Activated CD4-positive, CD25-positive, alpha-beta regulatory T cell treated with anti-CD3 and anti-CD28 coated beads, Interleukin-2, amount 50 U/mL, for 16 hours (primary cell): ENCODE results near the gene ARL15.

Source experiments
- DNase-seq: peaks from one replicate; pipeline ENCODE4 v3.0.0-alpha.2; 2020; ENCODE audit warnings: low read depth, low spot score

ARL15 gene

GRCh38 chr5:54285686-54286085 lies 24.7 kb downstream of the ARL15 start:
- DNase-seq, result no peak

DNA sequence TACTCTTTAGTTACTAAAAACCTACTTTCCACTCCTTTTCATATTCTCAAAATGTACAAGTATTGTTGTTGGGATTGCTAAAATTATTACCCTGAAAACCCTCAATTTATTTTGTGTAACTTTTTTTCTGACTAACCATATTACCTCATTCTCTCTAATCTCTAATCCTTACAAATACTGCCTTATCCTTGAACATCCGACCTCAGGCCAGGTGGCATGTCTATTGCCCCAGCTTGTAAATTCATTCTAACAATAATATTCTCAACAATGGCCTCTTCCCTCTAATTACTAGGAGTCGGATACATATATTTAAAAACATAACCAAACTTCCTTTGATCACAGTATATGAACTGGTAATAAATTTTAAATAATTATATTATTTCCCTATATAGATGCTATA lies 25.8 kb downstream of the ARL15 start:
- DNase-seq, result no peak

- DNase-seq, result no peak
Observed at GRCh38 chr5:54282876-54283275, 27.5 kb downstream of the ARL15 start.

GRCh38 chr5:54281960-54282692 lies 28.2 kb downstream of the ARL15 start:
- DNase-seq, result no peak

- no peak for DNase-seq
Observed at GRCh38 chr5:54279960-54280359, 30.4 kb downstream of the ARL15 start.

DNA sequence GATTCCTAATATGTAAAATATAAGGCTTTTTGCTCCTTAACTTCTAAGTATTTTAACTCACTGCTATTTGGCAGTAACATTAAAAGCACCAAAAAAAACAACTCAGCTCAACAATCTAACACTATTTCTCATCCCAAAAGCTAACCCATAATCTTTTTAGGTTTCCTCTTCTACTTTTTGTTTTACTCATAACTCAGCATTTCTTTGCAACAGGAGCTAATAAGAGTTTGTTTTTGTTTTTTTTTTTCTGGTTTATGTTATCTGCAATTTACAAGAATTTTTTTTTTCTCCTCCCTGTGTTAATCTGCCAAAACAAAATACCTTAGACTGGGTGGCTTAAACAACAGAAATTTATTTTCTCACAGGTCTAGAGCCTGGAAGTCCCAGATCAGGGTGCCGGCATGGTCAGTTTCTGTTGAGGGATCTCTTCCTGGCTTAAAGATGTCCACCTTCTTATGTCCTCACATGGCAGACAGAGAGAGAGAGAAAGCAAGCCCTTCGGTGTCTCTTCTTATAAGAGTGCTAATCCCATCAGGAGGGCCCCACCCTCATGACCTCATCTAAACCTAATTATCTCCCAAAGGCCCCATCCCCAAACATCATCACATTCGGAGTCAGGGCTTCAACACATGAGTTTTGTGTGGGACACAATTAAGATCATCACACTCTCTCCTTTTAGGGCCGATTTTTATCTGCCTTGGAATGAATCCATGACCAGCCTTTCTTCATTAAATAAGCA lies 31.2 kb downstream of the ARL15 start:
- no peak for DNase-seq

DNA sequence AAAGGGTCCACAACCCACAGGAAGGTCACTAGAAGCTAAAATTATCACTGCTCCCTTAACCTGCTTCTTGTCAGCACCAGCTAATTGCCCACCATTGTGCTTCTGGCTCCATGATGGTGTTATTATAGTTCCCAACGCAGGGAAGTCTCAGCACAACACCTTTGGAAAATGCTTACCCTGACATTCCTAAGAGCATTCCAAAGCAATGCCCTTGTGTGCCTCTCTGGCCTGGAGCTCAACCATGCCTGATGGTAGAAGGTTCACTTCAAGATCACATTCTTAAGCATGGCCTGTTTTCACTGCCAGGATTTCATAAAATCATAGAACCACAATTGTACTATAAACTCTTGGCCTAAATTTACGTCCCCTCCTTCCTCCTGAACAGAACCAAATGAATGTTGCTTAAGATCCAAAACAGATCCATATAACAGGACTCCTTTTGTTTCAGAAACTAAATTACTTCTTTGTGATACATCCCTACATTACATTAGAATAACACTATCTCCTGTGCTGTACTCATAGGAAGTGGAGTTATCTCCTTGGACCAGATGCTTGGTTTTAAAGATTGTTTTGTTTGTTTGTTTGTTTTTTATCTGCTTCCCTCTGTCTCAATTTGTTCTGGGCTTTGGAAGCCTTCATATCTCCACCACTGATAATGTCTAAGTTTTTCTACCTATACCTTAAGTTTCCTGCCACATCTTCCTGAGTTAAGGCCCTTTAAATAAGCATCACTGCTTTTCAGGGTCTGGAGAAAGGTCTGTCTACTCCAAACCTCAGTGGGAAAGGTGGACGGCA lies 32.1 kb downstream of the ARL15 start:
- DNase-seq, result no peak

- DNase-seq, result no peak
Observed at GRCh38 chr5:54276048-54276447, 34.3 kb downstream of the ARL15 start.

GRCh38 chr5:54275361-54275760 lies 35.0 kb downstream of the ARL15 start:
- no peak for DNase-seq

- no peak for DNase-seq
Observed at GRCh38 chr5:54274944-54275343, 35.4 kb downstream of the ARL15 start.

DNA sequence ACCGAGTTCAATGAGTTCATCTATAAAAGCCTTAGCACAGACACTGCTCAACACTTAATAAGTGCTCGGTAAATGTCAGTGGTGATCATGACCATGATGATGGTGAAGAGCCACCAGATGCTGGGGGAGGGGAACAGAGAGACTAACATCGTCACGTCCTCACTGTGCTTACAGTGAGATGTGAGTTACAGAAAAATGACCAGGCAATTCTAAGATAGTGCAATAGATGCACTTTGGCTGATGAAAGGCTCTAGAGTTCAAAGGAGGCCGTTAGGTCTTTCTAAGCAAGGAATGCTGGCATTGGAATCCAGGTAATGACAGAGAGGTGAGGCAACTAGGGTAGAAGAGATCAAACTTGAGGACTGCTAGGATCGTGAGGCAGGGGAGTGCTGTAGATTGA lies 36.7 kb downstream of the ARL15 start:
- DNase-seq, result no peak

GRCh38 chr5:54272746-54273145 lies 37.6 kb downstream of the ARL15 start:
- DNase-seq, result no peak

DNA sequence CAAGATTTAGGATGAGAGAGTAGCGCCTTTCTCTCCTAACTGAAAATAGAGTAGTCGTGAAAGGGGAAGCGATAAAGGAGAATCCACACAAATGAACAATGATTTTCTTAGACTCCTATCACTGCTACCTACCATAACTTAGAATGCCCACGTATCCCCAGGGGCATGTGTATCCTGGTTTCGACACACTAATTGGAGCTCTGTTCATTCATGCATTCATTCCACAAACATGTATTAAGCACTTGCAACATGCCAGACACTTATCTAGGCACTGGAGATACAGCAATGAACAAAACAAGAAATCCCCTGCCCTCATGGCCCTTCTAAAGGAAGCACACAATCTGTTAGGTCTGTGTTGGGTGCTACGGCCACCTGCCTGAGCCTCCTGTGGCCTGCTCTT lies 40.0 kb downstream of the ARL15 start:
- no peak for DNase-seq

GRCh38 chr5:54264574-54264973 lies 45.8 kb downstream of the ARL15 start:
- no peak for DNase-seq

GRCh38 chr5:54263447-54263846 lies 46.9 kb downstream of the ARL15 start:
- DNase-seq, result no peak

DNA sequence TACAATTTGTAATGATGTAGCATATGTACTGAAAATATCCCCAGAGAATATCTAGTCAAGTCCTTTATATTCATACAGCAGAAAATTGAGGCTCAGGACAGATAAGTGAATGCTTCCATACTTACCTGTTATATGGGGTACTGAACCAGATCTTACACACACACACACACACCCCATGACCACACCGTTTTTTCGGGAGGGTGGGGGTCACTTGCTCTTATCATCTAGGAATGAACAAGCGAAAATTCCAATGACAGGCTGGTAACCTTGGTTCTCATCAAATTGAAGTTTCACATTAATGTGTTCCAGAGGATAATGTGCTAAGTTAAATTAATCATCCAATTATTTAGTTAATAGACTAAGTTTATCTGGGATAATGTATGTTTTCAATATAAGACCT lies 48.8 kb downstream of the ARL15 start:
- DNase-seq, result no peak

- no peak for DNase-seq
Observed at GRCh38 chr5:54259981-54260380, 50.4 kb downstream of the ARL15 start.

GRCh38 chr5:54259090-54259489 lies 51.3 kb downstream of the ARL15 start:
- DNase-seq, result no peak

- no peak for DNase-seq
Observed at GRCh38 chr5:54257366-54258118, 52.8 kb downstream of the ARL15 start.

DNA sequence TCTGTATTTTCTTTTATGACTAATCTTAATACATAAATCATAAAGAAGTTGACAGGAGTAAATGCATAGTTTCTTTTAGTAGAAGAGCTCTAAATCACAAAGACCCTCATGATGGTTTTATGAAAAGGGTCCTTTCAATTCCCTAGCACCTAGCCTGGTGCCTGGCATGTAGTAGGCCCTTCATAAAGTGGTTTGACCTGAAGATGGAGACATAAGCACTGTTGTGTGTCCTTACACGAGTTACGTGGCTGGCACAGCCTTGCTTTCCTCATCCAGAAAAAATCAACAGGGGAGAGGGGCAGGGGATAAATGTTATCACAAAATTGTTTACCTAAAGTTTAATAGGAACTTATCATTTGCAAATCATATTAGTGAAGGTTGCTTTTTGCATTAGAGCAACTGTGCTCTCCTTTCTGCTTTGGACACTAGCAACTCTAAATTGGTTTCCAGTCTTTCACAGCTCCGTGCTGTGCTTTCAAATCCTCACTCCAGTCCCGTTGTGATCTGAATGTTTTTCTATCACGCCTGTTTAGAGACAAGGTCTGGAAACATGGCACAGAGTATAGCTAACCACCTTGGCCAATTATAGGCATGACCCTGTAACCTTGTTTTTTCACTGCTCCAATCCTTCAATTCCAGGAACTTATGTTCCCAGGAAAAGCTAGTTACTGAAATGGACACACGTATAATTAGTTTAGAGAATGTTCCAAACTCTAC lies 55.7 kb downstream of the ARL15 start:
- no peak for DNase-seq

- DNase-seq, result no peak
Observed at GRCh38 chr5:54251981-54252380, 58.4 kb downstream of the ARL15 start.
